A549 (cell line): Measurements from ENCODE around the gene NTHL1. TPM values are rescaled to one million over a fixed set of nuclear protein-coding genes. Genes with fewer than 3 reads are reported as not detected.

Source experiments
- ATAC-seq, 2 experiments: fragments of 200-7000 bp in 1 of 2; fragments of >200 bp in 1 of 2; cut with Nextera tagmentation in 1 of 2; cut with Tn5 transposase in 1 of 2; 3 replicates each; pipeline versions ENCODE4 v1.8.0 to v1.9.1; 2018 to 2020; ENCODE audit warnings: mild to moderate bottlenecking in 1 of 2, moderate library complexity in 1 of 2
- CTCF ChIA-PET: fragments of 300-600 bp; sonication (Branson Sonifier 250); formaldehyde crosslinking; extraction: SDS; loops from one replicate; lab custom pipeline; 2021; ENCODE audit warnings: antibody characterized with exemption, inconsistent platforms; lab: Yijun Ruan, JAX
- POLR2A ChIA-PET: fragments of 350-600 bp; formaldehyde crosslinking; extraction: SDS; loops from one replicate; lab custom pipeline; 2021; ENCODE audit warnings: antibody characterized with exemption, inconsistent platforms; lab: Yijun Ruan, JAX
- DNase-seq, 2 experiments: peaks; one replicate each; pipeline versions ENCODE4 v3.0.0 to v3.0.0-alpha.2; 2011 to 2016; ENCODE audit warnings: low read depth in 1 of 2, low spot score in 1 of 2
- FAIRE-seq: peaks from 2 replicates; lab custom pipeline; 2011; peaks lifted over from hg19 to GRCh38; lab: Jason Lieb, UNC
- H3K27ac ChIP-seq, 2 experiments: fragments of >200 bp; sonication (Bioruptor Twin); formaldehyde crosslinking; 3 replicates each; pipeline ENCODE4 v1.5.1; 2016 to 2017
- H3K4me1 ChIP-seq: fragments of >200 bp; sonication (Bioruptor Twin); formaldehyde crosslinking; 3 replicates; pipeline ENCODE4 v1.6.1; 2016
- H3K4me2 ChIP-seq: fragments of >200 bp; sonication (Bioruptor Twin); formaldehyde crosslinking; 3 replicates; pipeline ENCODE4 v1.6.1; 2016
- H3K4me3 ChIP-seq: fragments of >200 bp; sonication (Bioruptor Twin); formaldehyde crosslinking; 3 replicates; pipeline ENCODE4 v1.5.1; 2016
- H3K9me3 ChIP-seq: fragments of >200 bp; sonication (Bioruptor Twin); formaldehyde crosslinking; 3 replicates; pipeline ENCODE4 v1.6.1; 2016
- CBX8 ChIP-seq: fragments of 200-600 bp; sonication (generic); IDR thresholded peaks from 2 replicates; pipeline ENCODE4 v1.6.1; 2016
- CEBPB ChIP-seq, 2 experiments: fragments of >200 bp in 1 of 2; sonication (Bioruptor Twin) in 1 of 2; formaldehyde crosslinking in 1 of 2; IDR thresholded peaks; 2 replicates each; pipeline ENCODE4 v1.6.1; 2012 to 2016
- HEYL ChIP-seq: fragments of 250-450 bp; sonication (Bioruptor Pico); IDR thresholded peaks from 2 replicates; pipeline ENCODE4 v1.8.0; 2021; ENCODE audit warnings: mild to moderate bottlenecking, moderate library complexity
- HOXB13 ChIP-seq: fragments of 250-450 bp; sonication (Bioruptor Pico); IDR thresholded peaks from 2 replicates; pipeline ENCODE4 v1.5.0; 2020; ENCODE audit warnings: low read depth, mild to moderate bottlenecking, moderate library complexity
- JUN ChIP-seq, 2 experiments: fragments of >200 bp; sonication (Bioruptor Twin); formaldehyde crosslinking; IDR thresholded peaks; 2 replicates in 1 of 2; 3 replicates in 1 of 2; pipeline ENCODE4 v1.6.1; 2016 to 2017
- KDM5A ChIP-seq: fragments of 200-600 bp; sonication (generic); IDR thresholded peaks from 2 replicates; pipeline ENCODE4 v1.6.1; 2016; ENCODE audit warnings: antibody characterized with exemption, mild to moderate bottlenecking
- MYC ChIP-seq: IDR thresholded peaks from 2 replicates; pipeline ENCODE4 v1.6.1; 2012; ENCODE audit warnings: mild to moderate bottlenecking, inconsistent platforms, low read length, improper control_type of control experiment, borderline replicate concordance
- NR3C1 ChIP-seq: fragments of >200 bp; sonication (Bioruptor Twin); formaldehyde crosslinking; IDR thresholded peaks from 3 replicates; pipeline ENCODE4 v1.6.1; 2017
- POLR2A ChIP-seq: IDR thresholded peaks from 2 replicates; pipeline ENCODE4 v1.6.1; 2012; ENCODE audit warnings: mild to moderate bottlenecking, low read length
- RARB ChIP-seq: fragments of 250-450 bp; sonication (Bioruptor Pico); IDR thresholded peaks from 2 replicates; pipeline ENCODE4 v1.8.0; 2021; ENCODE audit warnings: mild to moderate bottlenecking, moderate library complexity
- TP53 ChIP-seq: fragments of 250-450 bp; sonication (Bioruptor Pico); IDR thresholded peaks from 2 replicates; pipeline ENCODE4 v1.5.0; 2021; ENCODE audit warnings: mild to moderate bottlenecking, moderate library complexity
- WGBS: methylation state at CpG from one replicate; pipeline ENCODE4 v1.1.6; 2017; ENCODE audit errors: missing lambda C conversion rate; 5-methylcytosine and 5-hydroxymethylcytosine counted together
- polyA plus RNA-seq, 4 experiments: library from polyadenylated mRNA; depleted of rRNA in 3 of 4; stranded (reverse); fragments of >200 nt; fragmentation: RNase III in 1 of 4; extraction: RNeasy Plus Mini Kit Qiagen cat#74134 plus additional on column Dnase treatment in 1 of 4; gene quantifications; 2 replicates in 3 of 4; 3 replicates in 1 of 4; pipeline ENCODE4 v1.2.3, GENCODE V29; 2011 to 2017
- TF ChIP-seq, protein P1 (sequence below): fragments of 250-450 bp; sonication (Bioruptor Pico); IDR thresholded peaks from 2 replicates; pipeline ENCODE4 v1.5.0; 2021; ENCODE audit warnings: mild to moderate bottlenecking, moderate library complexity, borderline replicate concordance
- TF ChIP-seq, protein P2 (sequence below): IDR thresholded peaks from 2 replicates; pipeline ENCODE4 v1.6.1; 2012
- TF ChIP-seq, protein P3 (sequence below): IDR thresholded peaks from 2 replicates; pipeline ENCODE4 v1.6.1; 2012; ENCODE audit warnings: low read depth, borderline replicate concordance
- TF ChIP-seq, protein P4 (sequence below): fragments of 450-650 bp; IDR thresholded peaks from 2 replicates; pipeline ENCODE4 v1.6.1; 2014; ENCODE audit warnings: antibody characterized with exemption

Gene NTHL1
- polyA plus RNA-seq, 2 of the 4 experiments (the other 2 are of a cell fraction) = 28.8 to 42.3 TPM

DNA sequence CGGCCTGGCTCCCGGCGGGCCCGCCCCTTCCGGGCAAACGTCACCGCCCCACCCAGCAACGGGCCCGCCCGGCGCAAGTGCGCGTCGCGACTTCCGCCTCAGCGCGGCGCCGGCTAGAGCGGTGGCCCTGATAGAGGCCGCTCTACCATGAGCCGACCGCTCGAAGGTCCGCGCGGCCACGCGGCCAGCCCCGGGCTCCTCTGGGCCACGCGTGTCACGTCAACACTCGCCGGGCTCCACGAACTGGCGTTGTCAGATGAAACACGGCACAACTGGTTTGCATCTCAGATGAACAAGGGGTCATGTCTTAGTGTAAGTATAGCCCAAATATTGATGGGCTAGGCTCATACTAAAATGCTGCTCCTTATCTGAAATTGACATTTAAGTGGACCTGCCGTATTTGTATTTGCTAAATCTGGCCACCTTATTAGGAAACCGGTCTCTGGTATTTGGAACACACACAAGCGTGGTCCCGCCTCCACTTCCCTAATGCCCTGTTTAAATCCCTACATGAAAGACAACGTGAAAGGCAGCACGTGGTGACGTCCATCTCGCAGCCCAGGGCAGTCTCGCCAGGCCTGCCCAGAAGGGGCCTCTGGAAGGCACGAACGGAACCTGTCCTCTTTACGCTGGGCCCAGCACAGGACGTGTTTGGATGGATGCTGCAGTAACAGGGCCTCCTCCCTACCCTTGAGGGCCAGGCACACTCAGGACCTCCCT lies 37.7 kb downstream of the NTHL1 start, which contains the start of gene ZNF598 (continued):
- TF ChIP-seq CBX8 = no peak
- peak; percentile 91 for TF ChIP-seq MYC
- TF ChIP-seq JUN (IDR thresholded peaks at IDR 0.05) = peak; percentile 84 to 89
- no peak for TF ChIP-seq NR3C1
- TF ChIP-seq, protein P1, sequence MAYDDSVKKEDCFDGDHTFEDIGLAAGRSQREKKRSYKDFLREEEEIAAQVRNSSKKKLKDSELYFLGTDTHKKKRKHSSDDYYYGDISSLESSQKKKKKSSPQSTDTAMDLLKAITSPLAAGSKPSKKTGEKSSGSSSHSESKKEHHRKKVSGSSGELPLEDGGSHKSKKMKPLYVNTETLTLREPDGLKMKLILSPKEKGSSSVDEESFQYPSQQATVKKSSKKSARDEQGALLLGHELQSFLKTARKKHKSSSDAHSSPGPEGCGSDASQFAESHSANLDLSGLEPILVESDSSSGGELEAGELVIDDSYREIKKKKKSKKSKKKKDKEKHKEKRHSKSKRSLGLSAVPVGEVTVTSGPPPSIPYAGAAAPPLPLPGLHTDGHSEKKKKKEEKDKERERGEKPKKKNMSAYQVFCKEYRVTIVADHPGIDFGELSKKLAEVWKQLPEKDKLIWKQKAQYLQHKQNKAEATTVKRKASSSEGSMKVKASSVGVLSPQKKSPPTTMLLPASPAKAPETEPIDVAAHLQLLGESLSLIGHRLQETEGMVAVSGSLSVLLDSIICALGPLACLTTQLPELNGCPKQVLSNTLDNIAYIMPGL (CRISPR knock-in tag) = peak; percentile 83; the same call in 1 of the 2 replicates
- TF ChIP-seq RARB = 0 out of 2 replicates have a peak, but pooled peaks have one; percentile 42

DNA sequence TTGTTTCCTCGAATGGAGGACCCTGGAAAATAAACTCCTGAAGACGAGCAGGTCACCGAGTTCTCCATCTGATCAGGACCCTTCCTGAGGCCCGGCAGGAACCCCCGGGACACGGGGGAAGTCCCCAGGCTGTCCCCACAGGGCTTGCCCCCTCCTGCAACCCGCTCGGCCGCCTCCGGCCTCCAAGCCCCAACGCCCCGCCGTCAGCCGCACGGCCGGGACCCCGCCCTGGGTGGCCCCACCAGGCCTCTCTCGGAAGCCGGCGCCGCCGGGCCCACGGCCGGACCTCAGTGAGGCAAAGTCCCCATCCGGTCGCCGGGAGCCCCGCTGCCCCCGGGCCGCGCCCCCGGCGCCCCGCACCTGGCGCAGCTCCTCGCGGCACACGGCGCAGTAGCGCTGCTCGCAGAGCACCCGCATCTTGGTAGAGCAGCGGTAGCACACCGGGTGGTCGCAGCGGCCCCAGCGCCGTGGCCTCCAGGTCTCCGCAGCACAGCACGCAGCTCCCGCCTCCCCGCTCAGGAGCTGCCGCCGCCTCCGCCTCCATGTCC lies 38.4 kb downstream of the NTHL1 start:
- H3K4me3 ChIP-seq = peak overlapping the region; percentile 94
- no peak for TF ChIP-seq KDM5A
- TF ChIP-seq, protein P2, sequence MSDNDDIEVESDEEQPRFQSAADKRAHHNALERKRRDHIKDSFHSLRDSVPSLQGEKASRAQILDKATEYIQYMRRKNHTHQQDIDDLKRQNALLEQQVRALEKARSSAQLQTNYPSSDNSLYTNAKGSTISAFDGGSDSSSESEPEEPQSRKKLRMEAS = 0 out of 2 replicates have a peak, but pooled peaks have one; percentile 7
- DNase-seq (no peak), FAIRE-seq (no peak), ATAC-seq (peak in 1 of 2 experiments; percentile 35; a peak in 4 of 6 replicates)
- H3K4me1 ChIP-seq = peaks cover 53% of the 10 kb centered on the region
- peak overlapping the region; percentile 95 to 98 for H3K27ac ChIP-seq
- POLR2A ChIA-PET = interaction anchor here (1.3 kb wide), 1 partner anchor 146 kb away, joined by 4 read pairs; the partner anchor contains the start of gene TRAF7
- CTCF ChIA-PET = interaction anchor here (0.9 to 11.3 kb wide), 5 partner anchors 13 to 138 kb away, joined by 3 to 196 read pairs (median 11); partner anchors contain the start of genes GFER, NOXO1 and SYNGR3
- WGBS = 3% methylated on average over 11 of the region's 55 CpGs
- no peaks in the 10 kb centered on the region for H3K9me3 ChIP-seq
- H3K4me2 ChIP-seq = peak overlapping the region; percentile 91

DNA sequence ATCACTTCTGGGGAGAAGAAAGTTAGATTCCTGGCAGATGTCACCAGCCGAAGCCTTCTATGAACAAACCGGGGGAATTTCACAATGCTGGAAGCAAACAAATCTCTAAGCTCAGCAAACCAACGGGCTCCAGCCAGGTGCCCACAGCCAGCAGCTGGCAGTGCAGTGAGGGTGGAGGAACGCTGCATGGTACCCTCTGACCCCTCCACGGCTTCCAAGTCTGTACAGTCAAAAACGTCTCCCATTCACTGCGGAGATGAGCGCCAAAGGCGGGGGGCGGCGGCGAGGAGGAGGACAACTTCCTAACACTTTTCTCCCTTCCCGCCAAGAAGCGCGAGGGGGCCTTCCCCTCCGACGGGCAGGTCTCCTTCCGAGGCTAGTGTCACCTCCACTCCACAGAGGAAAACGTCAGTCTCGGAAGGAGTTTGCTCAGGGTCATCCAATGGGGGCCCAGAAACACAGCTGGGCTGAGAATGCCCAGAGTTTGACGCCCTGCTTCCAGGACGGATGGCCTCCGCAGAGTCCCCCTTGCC lies 38.9 kb downstream of the NTHL1 start:
- no peak for FAIRE-seq
- no peak for TF ChIP-seq POLR2A
- TF ChIP-seq, protein P3, sequence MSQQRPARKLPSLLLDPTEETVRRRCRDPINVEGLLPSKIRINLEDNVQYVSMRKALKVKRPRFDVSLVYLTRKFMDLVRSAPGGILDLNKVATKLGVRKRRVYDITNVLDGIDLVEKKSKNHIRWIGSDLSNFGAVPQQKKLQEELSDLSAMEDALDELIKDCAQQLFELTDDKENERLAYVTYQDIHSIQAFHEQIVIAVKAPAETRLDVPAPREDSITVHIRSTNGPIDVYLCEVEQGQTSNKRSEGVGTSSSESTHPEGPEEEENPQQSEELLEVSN = peak; percentile 95
- TF ChIP-seq, protein P2 = peak; percentile 69
- TF ChIP-seq NR3C1 = no peak
- TF ChIP-seq TP53 (CRISPR knock-in tag) = 0 out of 2 replicates have a peak, but pooled peaks have one; percentile 33
- TF ChIP-seq HEYL = no peak
- no peak for TF ChIP-seq HOXB13
- TF ChIP-seq, protein P4, sequence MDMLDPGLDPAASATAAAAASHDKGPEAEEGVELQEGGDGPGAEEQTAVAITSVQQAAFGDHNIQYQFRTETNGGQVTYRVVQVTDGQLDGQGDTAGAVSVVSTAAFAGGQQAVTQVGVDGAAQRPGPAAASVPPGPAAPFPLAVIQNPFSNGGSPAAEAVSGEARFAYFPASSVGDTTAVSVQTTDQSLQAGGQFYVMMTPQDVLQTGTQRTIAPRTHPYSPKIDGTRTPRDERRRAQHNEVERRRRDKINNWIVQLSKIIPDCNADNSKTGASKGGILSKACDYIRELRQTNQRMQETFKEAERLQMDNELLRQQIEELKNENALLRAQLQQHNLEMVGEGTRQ = no peak
- TF ChIP-seq, protein P1 (CRISPR knock-in tag) = no peak
- 0 out of 4 replicates have a peak, but pooled peaks of 1 of the 2 experiments have one; percentile 25 for TF ChIP-seq CEBPB (IDR thresholded peaks at IDR 0.05)

More for the DNA sequence above, 38.9 kb downstream of the NTHL1 start:
- DNase-seq (no peak), ATAC-seq (no peak)
- Histone ChIP-seq H3K9me3 (no peaks in the 10 kb centered on the region), H3K4me3 (peak overlapping the region; percentile 94), H3K4me2 (peak overlapping the region; percentile 91), H3K4me1 (peaks cover 52% of the 10 kb centered on the region), H3K27ac (peak overlapping the region; percentile 95 to 98)
- CTCF ChIA-PET = interaction anchor here (0.9 to 11.3 kb wide), 7 partner anchors 14 to 138 kb away, joined by 3 to 196 read pairs (median 4); partner anchors contain the start of genes GFER, NOXO1 and SYNGR3
- WGBS = 3% methylated on average over 19 of the region's 23 CpGs
- POLR2A ChIA-PET = interaction anchor here (0.7 to 1.4 kb wide), 3 partner anchors 25 to 146 kb away, joined by 3 to 4 read pairs (median 4); partner anchors contain the start of genes GFER, RPS2 and TRAF7
